Measurements from ENCODE around the gene UBA3.
A peak's percentile ranks its signal among the peaks of the same experiment; 100 is the strongest.

UBA3 gene

DNA sequence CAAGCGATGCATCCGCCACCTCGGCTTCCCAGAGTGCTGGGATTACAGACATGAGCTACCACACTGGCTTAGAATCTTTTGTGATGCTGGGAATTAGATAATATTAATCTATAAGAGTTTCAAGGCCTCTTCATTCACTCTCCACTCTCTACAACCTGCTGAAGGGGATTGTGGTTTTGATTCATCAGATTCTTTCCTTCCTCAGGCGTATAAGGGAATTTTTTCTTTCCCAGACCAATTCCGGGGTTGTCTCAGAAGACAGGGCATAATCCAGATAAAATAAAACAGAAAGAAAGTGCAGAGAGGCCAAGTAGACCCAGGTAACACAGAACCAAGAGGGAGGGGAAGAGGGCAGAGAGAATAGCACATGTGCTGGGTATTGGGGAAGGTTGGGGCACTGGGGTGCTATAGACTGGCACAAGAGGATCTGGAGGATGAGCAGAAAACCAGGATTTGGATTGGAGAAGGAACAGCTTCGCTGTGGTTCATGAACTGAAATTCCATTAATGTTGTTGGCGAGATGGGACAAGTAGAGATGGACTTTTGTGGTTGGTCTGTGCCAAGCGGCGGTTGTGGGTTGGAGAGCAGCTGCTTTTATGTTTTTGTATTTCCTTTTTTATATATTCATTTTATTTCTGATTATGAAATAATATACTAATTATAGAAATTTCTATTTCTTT, 17.4 kb upstream of the UBA3 start:
- no peak for DNase-seq (ENCODE audit: low read depth in 2 of 2)

DNA sequence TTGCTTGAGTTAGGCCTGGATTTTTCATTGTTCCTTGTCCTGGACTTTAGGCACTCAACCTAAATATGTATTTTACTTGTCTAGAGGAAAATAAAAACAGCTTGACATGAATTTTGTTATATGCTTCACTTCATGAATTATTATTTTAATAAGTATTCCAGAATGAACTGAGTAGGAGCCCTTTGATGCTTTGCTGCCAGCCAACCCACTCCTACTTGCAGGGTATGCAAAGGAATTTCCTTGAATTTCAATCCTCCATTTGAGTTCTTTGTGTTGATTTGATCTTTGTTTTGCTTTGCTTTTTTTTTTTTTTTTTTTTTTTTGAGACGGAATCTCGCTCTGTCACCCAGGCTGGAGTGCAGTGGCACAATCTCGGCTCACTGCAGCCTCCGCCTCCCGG, 16.1 kb upstream of the UBA3 start:
- DNase-seq (ENCODE audit: low read depth in 2 of 2), result no peak

DNA sequence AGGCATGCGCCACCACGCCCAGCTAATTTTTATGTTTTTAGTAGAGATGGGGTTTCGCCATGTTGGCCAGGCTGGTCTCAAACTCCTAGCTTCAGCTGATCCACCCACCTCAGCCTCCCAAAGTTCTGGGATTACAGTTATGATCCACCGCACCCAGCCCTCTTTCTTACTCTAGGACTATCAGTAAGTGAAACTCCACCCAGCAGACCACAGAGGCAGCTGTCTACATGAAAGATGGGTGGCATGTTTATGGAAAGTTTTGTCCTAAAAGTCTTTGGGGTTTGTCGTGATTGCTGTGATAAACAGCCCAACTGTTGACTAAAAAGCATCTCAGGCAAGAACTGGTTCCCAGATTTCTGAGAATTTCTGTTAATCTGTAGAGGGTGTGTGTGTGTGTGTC, 15.5 kb upstream of the UBA3 start:
- no peak for DNase-seq (ENCODE audit: low read depth in 2 of 2)

DNA sequence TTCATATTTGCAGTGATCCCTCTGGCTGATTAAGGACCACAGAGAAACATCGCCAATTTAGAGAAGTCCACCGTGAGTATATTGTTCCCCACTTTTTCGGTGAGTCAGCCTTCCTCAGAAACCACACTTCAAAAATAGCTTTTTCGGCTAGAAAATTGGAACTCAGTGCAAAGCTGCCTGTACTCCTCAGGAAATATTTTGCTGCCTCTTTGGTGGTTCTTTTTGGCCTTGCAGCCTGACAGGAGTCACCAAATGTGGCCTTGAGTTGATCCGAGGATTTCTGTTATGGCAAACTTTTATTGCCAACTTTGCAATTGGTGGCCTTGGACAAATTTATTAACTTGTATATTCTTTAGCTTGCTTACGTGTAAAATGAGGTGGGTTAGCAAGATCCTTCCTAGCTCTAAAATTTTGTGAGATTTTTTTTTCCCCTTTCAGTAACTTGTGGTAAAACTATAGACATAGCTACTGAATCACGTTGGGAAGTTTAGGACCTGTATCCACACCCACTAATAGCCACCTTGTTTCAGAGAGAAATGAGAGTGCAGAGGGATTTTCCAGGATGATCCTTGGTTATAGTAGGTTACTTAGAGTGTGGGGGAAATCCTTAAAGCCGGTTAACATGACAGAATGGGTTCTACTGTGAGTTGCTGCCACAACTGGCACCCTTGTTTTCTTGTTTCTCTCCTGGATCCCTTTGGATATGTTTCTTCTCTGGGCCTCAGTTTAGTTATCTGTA, 14.5 kb upstream of the UBA3 start:
- DNase-seq (ENCODE audit: low read depth in 2 of 2), result no peak

DNA sequence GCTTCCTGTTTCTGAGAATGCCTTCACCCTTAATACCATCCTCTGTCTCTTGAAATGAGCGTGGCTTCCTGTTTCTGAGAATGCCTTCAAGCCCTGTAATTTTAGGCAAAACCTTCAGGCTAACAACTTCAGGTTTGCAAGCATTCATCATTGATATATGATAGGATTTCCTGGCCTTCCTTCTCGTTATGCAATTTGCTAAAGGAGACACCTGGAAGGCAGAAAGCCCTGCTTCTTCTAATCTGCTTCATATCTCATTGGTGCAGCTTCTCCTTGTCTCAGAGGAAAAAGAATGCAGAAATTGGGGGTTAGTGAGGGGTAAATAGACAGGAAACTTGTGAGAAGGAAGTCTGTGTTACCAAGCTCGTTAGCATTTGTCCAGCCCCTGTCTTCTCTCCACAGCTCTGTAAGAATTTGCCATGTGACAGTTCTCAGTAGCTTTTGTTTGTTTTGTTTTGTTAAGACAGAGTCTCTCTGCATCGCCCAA, 11.9 kb upstream of the UBA3 start:
- no peak for DNase-seq (ENCODE audit: low read depth in 2 of 2)

DNA sequence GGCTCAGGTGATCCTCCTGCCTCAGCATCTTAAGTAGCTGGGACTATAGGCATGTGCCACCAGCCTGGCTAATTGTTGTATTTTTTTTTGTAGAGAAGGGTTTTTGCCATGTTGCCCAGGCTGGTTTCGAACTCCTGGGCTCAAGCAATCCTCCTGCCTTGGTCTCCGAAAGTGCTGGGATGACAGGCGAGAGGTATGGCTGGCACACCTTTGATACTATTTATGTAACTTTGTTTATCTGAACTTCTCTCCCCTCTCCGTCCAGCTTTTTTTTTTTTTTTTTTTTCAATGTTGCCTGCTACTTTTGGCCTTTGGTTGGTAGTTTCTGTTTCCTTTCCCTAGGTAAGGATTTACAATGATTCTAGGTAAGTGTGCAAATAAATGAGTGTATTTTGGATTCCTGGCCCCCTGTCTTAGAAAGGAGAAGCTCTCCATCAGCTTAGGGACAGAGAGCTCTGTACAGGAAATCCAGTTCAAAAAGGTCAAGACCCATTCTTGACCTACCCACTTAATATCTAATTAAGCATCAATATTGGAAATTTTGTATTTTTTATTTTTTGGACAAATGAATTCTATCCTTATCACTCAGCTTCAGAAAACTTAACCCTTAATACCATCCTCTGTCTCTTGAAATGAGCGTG, 11.3 kb upstream of the UBA3 start:
- no peak for DNase-seq (ENCODE audit: low read depth in 2 of 2)

DNA sequence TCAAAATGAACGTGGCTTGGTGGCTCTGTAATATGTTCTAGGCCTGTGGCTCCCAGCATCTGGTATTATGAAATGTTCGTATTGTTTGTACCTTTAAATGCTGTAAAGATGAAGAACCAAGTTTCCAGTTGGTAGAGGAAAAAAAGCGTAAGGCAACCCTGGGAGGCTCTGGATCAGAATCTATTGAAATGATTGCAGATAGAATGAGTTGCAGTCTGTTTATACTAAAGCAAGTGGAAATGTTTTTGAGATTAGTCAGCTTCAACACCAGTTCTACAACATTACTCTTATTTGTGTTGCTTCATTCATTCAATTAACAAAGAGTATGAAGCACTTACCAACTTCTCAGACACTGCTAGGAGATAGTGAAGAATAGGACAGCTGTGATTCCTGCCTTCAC, 9.9 kb upstream of the UBA3 start:
- DNase-seq (ENCODE audit: low read depth in 2 of 2), result no peak

DNA sequence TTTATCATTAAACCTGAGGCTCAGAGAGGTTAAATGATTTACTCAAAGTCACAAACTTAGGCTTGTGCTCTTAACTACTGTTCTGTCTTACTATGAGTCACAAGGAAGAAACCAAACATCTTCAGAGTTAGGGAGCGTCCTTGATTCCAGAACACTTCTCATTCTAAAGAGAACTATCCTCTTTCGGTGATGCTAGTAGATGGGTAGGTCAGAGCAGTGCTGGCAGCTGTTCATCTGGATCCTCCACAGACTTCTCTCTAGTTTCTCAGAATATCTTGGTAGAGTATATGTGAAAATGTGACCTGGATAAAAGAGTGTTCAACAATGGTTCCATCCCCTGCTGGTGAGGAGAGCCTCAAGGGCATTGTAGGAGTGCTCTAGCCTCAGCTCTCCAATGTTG, 7.9 kb upstream of the UBA3 start:
- DNase-seq (ENCODE audit: low read depth in 2 of 2), result no peak

DNA sequence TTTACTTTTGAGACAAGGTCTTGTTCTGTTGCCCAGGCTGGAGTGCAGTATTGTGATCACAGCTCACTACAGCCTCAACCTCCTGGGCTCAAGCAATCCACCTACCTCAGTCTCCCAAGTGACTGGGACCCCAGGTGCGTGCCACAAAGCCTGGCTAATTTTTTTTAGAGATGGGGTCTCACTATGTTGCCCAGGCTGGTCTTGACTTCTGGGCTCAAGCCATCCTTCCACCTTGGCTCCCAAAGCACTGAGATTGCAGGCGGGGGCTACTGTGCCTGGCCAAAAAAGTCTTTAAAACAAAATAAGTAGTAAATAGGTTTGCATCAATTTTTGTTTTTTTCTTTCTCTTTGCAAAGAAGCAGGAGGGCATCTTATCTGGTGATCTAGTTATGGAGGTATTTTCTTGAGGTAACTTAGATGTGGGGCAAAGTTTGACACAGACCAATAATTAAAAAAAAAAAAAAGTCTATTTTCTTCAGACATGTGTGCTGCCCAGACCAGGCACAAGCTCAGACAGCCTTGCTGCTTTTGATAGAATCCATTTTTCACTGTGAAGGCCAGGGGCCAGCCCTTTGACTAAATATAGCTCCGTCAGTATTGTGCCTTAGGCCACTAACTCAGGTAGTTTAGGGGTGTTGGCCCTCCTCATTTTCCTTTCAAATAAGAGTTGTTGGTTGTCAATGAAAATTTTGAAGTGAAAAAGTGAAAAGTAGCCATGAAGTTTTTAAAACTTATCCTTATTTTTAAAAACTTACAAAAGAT, 7.0 kb upstream of the UBA3 start:
- DNase-seq (ENCODE audit: low read depth in 2 of 2), result no peak

DNA sequence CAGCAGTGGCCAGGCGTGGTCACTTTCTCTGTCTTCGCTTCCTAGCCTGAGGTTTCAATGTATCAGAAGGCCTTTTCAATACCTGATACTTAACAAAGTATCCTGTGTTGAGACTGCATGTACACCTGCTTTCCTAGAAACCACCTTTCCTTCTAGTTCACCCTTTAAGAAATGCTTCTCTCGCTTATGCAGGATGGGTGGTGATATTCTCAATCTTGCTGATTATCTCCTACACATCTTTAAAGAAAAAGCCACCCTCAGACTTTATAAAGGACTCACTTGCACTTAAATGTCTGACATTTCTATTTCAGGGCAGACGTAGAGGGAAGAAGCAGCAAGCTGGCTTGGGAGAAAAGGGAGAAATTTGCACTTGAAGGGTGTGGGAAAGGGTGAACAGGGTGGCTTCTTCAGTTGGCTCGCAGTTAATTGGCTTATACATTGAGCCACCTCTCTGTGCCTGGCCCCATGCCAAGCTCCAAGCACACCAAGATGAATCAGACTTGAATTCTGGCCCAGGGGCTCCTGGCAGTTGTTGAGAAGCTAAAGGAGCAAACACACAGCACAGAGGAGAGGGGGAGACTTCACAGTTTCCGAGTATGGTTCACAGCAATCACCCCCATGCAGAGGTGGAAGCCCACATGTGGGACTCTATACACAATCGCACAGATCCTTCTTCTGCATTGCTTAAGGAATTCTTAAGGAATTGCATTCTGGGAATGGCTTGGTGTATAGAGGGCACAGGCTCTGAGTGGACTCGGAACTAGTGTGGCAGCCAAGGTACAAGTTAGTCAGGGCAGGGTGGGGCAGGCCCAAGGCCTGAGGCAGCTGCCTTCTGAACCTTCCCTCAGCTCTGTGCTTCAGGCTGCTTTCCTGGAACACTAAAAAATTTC, 5.9 kb upstream of the UBA3 start:
- peak; percentile 52 to 70 for DNase-seq (ENCODE audit: low read depth in 2 of 2)

DNA sequence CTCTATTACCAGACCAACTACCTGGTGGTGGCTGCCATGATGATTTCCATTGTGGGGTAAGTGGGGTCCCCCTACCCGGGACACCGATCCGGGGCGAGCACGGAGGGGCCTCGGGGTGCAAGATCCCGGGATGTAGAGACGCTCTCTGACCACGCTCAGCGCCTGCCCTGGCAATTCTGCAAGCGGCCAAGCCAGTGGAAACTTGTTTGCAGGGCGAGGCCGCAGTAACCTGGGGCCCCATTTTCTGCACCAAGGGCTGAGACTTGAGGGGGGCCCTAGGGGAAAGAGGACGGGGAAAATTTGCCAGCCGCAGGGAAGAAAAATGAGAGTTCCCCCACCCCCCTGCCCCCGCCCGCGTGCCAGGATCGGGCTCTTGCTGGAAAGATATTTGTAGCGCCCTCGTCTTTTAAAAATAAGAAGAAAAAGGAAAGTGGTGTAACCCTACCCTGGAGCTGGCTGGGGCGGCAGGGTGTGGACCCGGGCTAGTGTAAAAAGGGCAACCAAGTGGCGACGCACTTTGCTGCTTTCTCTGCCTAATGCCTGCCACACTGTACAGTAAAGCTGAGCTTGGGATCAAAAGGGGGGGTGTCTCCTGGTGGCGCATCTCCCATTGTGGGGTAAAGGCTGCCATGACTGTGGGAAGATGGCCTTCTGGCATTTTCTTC, 5.1 kb upstream of the UBA3 start:
- DNase-seq (ENCODE audit: low read depth in 2 of 2), result no peak

DNA sequence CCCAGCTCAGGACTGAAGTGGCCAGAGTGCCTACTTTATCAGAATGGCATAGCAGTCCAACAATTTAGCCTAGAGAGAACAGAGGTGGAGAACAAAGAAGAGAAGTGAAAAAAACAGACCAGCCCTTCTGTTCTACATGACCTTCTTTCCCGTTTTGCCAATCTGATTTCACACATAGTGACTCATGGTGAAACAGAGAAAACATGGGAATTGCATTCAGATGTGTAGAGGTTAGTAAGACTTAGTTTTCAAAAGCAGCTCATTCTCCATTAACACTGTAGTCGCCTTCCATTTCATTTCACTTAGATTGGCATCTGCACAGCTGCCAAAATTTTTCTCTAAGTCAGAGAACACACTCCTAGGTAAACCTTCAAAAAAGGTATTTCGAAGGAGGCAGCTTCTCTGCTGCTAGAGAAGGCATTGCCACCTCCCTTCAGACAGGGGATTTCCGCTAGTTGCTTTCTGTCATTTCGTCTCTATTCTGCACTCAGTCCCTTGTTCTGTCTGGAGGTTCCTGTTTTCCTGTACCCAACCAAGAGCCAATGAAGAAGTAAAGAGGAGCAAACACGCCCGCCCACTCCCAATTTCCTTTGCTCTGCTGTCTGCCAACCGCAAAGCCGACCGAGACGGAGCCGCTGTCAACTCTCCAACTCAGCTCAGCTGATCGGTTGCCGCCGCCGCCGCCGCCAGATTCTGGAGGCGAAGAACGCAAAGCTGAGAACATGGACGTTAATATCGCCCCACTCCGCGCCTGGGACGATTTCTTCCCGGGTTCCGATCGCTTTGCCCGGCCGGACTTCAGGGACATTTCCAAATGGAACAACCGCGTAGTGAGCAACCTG, 4.4 kb upstream of the UBA3 start, which contains the start of gene ARL6IP5:
ARL6IP5 (plus strand) TSS at position 612 of the 842 bp plus-strand sequence; CDS start at position 723, 111 bp downstream.
- peak; percentile 77 to 84 for DNase-seq (ENCODE audit: low read depth in 2 of 2)

DNA sequence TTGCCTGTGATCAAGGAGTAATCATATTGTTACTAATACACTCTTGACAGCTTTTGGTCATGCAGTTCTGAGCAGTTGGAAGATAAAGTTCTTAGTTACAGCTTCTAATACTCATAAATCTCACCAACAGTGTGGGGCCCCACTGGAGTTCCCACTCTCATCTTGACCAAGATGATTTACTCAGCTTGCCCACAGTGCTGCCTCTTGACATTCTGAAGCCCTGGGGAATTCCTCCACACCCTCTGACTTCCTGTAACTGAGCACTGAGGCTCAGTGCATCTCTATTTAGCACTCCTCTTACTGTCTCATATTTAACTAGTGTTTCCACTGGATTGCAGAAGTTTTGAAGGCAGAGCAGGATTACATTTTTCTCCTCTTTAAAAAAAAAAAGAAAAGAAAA, 2.6 kb upstream of the UBA3 start:
- peak in 1 of 2 donors; percentile 71 for DNase-seq (ENCODE audit: low read depth in 2 of 2)

DNA sequence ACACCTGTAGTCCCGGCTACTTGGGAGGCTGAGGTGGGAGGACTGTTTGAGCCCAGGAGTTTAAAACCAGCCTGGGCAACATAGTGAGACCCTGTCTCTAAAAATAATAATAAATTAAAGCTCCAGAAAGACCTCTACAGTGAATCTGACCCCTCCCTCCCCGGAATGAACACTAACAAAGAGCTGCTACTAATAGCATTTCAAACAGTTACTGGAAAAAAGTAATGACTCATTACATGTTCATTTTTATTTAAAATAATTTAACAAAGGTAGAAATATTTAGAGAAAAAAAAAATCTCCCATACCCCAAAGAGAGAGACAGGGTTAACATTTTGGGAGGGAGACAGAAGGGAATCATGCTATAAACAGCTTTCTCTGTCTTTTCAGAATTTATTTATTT, 2.2 kb upstream of the UBA3 start:
- no peak for DNase-seq (ENCODE audit: low read depth in 2 of 2)

DNA sequence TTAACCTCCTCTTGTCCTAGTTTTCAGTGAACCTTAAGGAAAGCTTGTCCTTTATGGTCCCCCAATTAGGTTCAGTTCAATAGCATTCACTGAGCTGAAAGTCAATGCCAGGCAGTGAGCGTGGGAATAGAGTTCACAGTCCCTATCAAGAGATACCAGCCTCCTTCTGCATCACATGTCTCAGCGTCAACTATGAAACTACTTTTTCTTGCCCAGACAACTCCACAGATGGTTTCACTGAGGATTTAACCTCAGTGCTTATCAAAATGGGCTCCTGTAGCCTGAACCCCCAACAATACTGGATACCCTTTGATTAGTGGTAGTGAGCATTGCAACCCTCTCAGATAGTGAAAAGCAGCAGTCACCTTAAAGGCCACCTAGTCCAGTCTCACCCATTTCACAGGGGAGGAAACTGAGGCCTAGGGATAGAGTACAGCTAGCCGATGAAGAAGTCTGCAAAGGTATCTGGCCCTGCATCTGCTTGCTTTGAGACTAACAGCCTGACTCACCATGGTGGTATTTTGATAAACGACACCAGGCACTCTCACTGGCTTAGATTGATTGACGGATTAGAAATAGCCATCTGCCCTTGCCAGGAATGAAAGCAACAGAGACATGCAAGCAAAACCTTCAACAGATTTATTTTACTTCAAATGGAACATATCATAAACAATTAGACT, 1.6 kb upstream of the UBA3 start:
- DNase-seq (ENCODE audit: low read depth in 2 of 2), result no peak

DNA sequence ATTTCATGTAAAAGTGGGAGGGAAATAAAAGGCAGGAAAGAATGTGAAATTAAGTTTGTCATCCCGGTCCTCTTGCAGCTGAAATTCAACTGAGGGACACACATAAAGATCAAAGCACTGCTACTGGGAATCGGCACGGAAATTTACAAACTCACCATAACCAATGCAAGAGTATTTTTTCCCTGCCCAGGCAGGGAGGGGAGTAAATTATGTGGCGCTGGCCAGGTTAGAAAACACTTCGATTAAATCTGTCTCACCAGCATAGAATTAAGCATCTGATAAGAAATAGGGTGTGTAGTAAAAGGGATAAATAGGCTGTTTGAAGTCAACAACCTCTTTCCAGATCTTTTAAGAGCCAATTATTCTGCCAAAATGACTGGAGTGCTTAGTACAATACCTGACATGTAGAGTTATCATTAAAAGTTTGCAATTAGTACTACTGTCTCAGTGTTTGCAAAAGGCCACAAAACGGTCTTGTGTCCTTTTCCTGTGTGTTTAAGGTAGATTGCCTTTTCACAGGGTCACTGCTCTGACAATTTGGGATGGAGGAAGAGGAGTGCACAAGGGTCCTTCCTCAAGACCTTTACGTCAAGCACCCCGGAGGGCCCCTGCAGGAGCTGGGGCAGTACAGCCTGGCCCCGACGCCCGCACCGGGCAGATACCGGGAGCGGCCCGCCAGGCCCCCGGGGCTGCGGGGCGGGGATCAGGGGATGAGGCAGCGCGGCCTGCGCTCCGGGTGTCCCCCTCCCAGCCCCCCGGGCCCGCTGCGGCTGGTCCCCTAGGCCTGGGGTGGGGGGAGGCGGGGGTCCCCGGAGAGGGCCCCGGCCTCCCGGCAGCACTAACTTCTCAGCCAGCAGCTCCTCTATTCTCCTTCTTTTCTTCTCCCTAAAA, 651 bp downstream of the UBA3 start:
- no peak for DNase-seq (ENCODE audit: low read depth in 2 of 2)

DNA sequence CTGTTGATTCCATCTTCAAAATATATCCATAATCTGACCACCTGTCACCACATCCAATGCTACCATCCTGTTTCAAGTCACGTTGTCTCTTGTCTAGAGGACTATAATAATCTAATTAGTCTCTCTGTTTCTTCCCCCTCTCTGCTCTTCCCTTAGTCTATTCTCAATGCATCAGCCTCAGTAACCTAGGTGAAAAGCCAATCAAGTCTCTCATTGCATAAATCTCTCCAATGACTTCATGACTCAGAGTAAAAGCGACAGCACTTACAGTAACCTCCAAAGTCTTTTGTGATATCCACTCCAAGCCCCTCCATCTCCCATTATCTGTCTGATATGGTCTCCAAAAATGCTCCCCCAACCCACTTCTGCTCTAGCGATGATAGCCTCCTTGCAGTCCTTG, 7.2 kb downstream of the UBA3 start:
- no peak for DNase-seq (ENCODE audit: low read depth in 2 of 2)

DNA sequence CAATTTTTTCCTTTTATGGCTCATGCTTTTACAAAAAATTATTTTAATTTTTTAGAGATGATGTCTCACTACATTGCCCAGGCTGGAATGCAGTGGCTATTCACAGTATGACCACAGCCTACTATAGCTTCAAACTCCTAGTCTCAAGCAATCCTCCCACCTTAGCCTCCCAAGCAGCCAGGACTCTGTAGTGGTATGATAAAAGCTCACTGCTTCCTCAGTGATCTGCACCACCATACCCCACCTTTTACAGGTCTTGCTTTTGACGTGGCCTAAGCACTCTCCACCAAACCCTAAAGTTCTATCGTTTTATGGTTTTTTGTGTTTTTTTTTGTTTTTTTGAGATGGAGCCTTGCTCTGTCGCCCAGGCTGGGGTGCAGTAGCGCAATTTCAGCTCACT, 14.0 kb downstream of the UBA3 start:
- DNase-seq (ENCODE audit: low read depth in 2 of 2), result no peak
